Islet precursor cell (in vitro differentiated cells): ENCODE measurements around the gene SLAMF9.

Experiments
- DNase-seq: peaks from one replicate; pipeline ENCODE4 v3.0.0-alpha.2; 2018

SLAMF9 gene

DNA sequence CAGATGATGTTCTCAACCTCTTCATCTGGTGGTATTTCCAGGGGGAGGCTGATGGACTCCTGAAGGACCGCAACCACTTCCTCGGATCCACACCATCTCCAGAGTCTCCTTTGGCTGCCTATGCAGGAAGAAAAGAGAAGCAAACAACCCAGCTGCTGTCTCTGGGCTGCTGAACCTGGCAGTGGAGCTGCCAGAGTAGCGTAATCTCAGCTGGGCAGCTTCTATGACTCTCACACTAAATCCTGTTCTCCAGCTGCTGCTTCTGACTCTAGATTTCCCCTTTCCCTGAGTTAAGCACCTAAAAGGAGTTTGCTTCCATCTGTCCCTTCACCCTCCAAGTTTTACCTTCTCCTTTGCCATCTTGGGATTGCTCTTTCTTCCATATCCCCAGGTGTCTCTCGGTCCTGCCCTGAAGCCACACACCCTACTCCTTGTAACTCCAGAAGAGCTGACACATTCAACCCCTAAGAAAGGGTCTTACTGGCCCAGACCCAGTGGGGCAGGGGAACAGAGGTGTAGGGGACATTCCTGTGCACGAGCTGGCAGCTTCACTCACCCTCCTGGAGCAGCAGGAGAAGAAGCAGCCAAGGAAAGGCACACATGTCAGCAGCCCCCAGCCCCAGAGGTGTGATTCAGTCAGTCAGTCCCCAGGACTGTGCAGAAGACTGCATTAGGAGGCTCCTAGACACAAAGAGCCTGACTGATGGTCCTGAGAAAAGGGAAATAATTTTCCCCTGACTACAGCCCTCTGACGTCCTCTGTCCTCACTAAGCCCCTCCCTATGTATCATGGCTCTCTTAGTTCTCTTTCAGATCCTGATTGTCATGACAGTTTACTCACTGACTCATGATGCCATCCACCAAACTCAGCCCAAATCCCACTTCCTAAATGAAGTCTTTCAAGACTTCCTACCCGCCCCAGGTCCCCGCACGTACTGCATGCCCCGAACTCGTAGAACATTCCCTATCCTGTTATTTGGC is at the start of gene SLAMF9:
TSS of gene SLAMF9 (minus strand) at position 702 of the 980 bp plus-strand sequence. CDS start at position 602, 100 bp downstream.
- peak; percentile 75 for DNase-seq

GRCh38 chr1:160001440-160001839 is 47.4 kb upstream of the SLAMF9 start:
- peak; percentile 8 for DNase-seq

GRCh38 chr1:159999204-159999603 is 45.2 kb upstream of the SLAMF9 start:
- peak; percentile 37 for DNase-seq

- peak; percentile 92 for DNase-seq
Observed at GRCh38 chr1:159996653-159997052, 42.6 kb upstream of the SLAMF9 start.

- DNase-seq, result no peak
Observed at GRCh38 chr1:159994896-159995295, 40.9 kb upstream of the SLAMF9 start.

- no peak for DNase-seq
Observed at GRCh38 chr1:159993911-159994310, 39.9 kb upstream of the SLAMF9 start.

GRCh38 chr1:159992161-159992560 is 38.1 kb upstream of the SLAMF9 start:
- peak; percentile 59 for DNase-seq

- peak; percentile 35 for DNase-seq
Observed at GRCh38 chr1:159991513-159991912, 37.5 kb upstream of the SLAMF9 start.

DNA sequence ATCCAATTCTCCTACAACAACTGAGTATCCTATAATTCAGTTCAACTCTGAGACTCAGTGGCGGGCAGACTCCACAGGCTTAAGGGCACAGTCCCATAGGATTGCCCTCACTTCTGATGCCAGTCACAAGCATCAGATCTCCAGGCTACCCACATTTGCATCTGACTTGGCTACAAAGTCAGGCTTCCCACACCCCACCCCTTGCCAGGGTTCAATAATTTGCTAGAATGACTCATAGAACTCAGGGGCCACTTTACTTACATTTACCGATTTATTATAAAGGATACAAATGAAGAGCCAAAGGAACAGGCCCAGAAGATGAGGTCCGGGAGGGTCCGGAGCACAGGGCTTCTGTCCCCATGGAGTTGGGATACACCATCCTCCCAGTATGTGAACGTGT is 36.0 kb upstream of the SLAMF9 start:
- peak; percentile 32 for DNase-seq

DNA sequence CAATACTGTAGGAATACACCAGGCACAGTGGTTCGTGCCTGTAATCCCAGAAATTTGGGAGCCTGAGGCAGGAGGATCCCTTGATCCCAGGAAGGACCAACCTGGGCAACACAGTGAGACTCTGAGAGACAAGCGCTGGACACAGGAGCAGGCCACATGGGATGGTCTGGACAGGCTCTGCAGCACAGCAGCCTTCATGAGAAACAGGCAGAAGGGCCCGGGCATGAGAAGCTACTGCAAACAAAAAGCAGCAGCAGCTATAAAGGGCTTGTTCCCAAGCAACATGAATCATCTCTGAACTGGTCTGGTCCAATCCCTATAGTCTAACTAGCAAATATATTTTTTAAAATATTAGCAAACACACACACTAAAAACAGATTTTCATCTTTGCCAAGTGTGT is 35.5 kb upstream of the SLAMF9 start:
- peak; percentile 28 for DNase-seq

- DNase-seq, result peak; percentile 12
Observed at GRCh38 chr1:159988006-159988405, 34.0 kb upstream of the SLAMF9 start.

GRCh38 chr1:159987186-159987585 is 33.1 kb upstream of the SLAMF9 start:
- peak; percentile 25 for DNase-seq

DNA sequence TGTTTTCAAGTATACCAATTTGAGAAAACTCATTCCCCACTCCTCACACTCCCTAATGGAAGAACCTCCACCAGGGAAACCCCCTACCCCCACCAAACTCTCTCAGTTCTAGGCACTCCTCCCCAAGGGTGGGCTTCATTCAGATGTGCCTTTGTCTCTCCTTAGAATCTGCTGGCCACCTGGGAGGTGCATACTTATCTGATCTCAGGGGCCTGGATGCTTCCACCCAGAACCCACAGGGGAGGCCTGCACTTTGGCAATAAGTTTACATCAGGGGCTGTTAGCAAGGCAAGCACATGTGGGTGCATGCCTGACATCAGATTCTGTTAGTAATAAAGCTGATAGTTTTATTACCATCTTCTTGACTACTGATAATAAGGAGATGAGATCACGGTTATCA is 32.5 kb upstream of the SLAMF9 start:
- peak; percentile 41 for DNase-seq

DNA sequence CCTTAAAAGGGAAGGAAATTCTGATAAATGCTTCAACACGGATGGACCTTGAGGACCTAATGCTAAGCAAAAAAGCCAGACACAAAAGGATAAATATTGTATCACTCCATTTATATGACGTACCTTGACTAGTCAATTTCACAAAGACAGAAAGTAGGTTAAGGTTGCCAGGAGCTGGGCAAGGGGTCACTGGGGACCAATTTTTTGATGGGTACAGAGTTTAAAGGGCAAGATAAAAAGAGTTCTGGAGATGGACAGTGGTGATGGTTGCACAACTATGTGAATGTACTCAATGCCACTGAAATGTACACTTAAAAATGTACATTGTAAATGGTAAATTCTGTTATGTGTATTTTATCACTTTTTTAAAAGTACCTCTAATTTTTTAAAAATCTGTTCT is 32.1 kb upstream of the SLAMF9 start:
- DNase-seq, result peak; percentile 5

- DNase-seq, result peak; percentile 20
Observed at GRCh38 chr1:159985473-159985872, 31.4 kb upstream of the SLAMF9 start.

DNA sequence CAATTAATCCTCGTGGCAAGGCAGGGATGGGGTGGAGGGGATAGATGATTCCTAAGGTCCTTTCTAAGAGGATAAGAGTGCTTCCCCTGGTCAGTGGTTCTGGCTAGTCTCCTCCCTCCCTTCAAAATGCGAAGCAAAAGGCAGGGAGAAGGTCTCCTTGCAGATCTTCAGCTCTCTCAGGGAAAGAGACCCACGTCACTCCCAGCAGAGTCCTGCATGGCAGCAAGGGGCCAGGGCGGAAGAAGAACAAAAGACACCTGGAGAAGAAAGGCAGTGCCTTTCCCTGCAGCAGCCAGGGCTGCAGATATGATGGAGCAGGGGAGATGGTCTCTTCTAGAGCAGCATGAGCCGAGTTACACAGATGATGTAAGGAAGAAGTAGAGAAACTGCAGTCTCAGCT is 29.6 kb upstream of the SLAMF9 start:
- DNase-seq, result peak; percentile 26

GRCh38 chr1:159982280-159982679 is 28.2 kb upstream of the SLAMF9 start:
- DNase-seq, result no peak

- peak; percentile 37 for DNase-seq
Observed at GRCh38 chr1:159981351-159982055, 27.5 kb upstream of the SLAMF9 start.

GRCh38 chr1:159980786-159981185 is 26.7 kb upstream of the SLAMF9 start:
- peak; percentile 14 for DNase-seq

- peak; percentile 33 for DNase-seq
Observed at GRCh38 chr1:159980076-159980475, 26.0 kb upstream of the SLAMF9 start.

DNA sequence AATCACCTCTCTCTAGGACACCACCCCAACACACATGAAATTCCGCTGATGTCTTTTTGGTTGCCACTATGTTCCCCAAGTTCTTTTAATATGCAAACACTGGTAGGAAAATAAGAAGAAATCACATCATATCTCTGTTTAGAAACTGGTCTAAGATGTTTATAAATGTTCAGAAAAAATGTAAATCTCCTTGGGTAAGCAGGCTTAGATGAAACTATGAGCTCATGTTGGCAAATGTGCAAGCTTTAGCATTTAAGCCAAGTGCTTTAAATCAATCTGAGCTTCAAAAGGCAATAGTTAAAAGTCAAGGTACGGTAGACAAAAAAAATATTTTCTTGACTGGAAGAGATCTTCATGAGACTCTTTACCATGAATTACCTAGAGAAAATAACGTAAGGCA is 25.2 kb upstream of the SLAMF9 start:
- no peak for DNase-seq

DNA sequence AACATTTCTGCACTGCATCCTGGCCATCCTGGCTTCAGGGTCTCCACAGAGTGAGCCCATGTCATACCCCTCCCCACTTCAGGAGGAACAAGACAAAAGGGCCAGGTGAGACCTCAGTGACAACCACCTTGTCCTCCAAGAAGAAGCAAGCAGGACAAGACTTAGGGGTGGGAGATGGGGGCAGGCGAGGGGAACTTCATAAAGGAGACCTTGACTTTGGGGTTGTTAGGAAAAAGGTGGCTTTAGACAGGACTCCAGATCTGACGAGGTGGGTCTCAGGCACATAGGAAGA is 24.0 kb upstream of the SLAMF9 start:
- peak; percentile 31 for DNase-seq

- peak; percentile 23 for DNase-seq
Observed at GRCh38 chr1:159977364-159978106, 23.5 kb upstream of the SLAMF9 start.
